Panc1 (cell line): ENCODE results near the gene LPAR2. TPM values are rescaled to one million over a fixed set of nuclear protein-coding genes. Genes with fewer than 3 reads are reported as not detected.

Source experiments
- ATAC-seq: fragments of 200-7000 bp; cut with Tn5 transposase; 2 replicates; pipeline ENCODE4 v1.9.1; 2020; ENCODE audit warnings: mild to moderate bottlenecking, moderate library complexity
- BruUV-seq: library from RNA; stranded (reverse); fragments of 400-500 nt; replicated peaks from 2 replicates; lab custom pipeline; 2021; lab: Mats Ljungman, UMichigan
- CTCF ChIA-PET: fragments of 300-600 bp; sonication (Branson Sonifier 250); formaldehyde crosslinking; loops from one replicate; lab custom pipeline; 2022; ENCODE audit warnings: antibody characterized with exemption; lab: Charles Lee
- POLR2A ChIA-PET: fragments of 300-600 bp; sonication (Branson Sonifier 250); formaldehyde crosslinking; loops from one replicate; lab custom pipeline; 2022; ENCODE audit warnings: antibody characterized with exemption; lab: Charles Lee
- DNase-seq: peaks from one replicate; pipeline ENCODE4 v3.0.0-alpha.2; 2010; ENCODE audit warnings: low read depth, low spot score
- H3K27ac ChIP-seq: 2 replicates; pipeline ENCODE4 v1.5.1; 2011; ENCODE audit warnings: mild to moderate bottlenecking, low read length, inconsistent platforms
- H3K27me3 ChIP-seq: fragments of 200-500 bp; sonication (Bioruptor generic); 2 replicates; pipeline ENCODE4 v1.6.0; 2014; ENCODE audit warnings: low read length, inconsistent platforms; ENCODE audit not compliant: control insufficient read depth, insufficient read depth
- H3K36me3 ChIP-seq: fragments of 200-500 bp; sonication (Bioruptor generic); 2 replicates; pipeline ENCODE4 v1.5.1; 2014; ENCODE audit warnings: inconsistent platforms, mild to moderate bottlenecking, low read length, moderate library complexity; ENCODE audit not compliant: control insufficient read depth, insufficient read depth
- H3K4me1 ChIP-seq: 2 replicates; pipeline ENCODE4 v1.5.1; 2011; ENCODE audit warnings: inconsistent platforms, mild to moderate bottlenecking, low read length, moderate library complexity; ENCODE audit not compliant: control insufficient read depth, insufficient read depth
- H3K4me3 ChIP-seq, 2 experiments: 2 replicates each; pipeline ENCODE4 v1.5.1; 2011 to 2012; ENCODE audit warnings: low read depth in 2 of 2, low read length in 2 of 2, mild to moderate bottlenecking in 2 of 2, inconsistent platforms in 1 of 2, moderate library complexity in 1 of 2
- H3K9me3 ChIP-seq: fragments of 200-500 bp; sonication (Bioruptor generic); 2 replicates; pipeline ENCODE4 v1.5.1; 2014; ENCODE audit warnings: low read depth, mild to moderate bottlenecking, inconsistent platforms, low read length, moderate library complexity; ENCODE audit not compliant: control insufficient read depth, insufficient read depth
- POLR2AphosphoS5 ChIP-seq: IDR thresholded peaks from 2 replicates; pipeline ENCODE4 v1.6.1; 2012; ENCODE audit warnings: mild to moderate bottlenecking, low read depth, low read length, moderate library complexity
- SIN3A ChIP-seq: IDR thresholded peaks from 2 replicates; pipeline ENCODE4 v1.6.1; 2012; ENCODE audit warnings: low read depth, mild to moderate bottlenecking, low read length, moderate library complexity, borderline replicate concordance; ENCODE audit not compliant: insufficient read depth
- TCF7L2 ChIP-seq: IDR thresholded peaks from 2 replicates; pipeline ENCODE4 v1.6.1; 2011; ENCODE audit warnings: mild to moderate bottlenecking, low read depth, low read length, inconsistent platforms
- in situ Hi-C: cut with HindIII; loops from 2 replicates; pipeline ENCODE4 v1.10.0; 2016; ENCODE audit warnings: low sequenced_read_pairs, low pct_unique_long_range_greater_than_20kb
- intact Hi-C: fragments of 100-400 bp; cut with micrococcal nuclease; formaldehyde crosslinking; loops from one replicate; pipeline ENCODE4 v1.10.0; 2022; ENCODE audit not compliant: unreplicated experiment
- total RNA-seq: library from RNA; stranded (reverse); gene quantifications from one replicate; pipeline ENCODE4 v1.2.1, GENCODE V29; 2021; ENCODE audit not compliant: unreplicated experiment
- TF ChIP-seq, protein P1 (sequence below): fragments of 450-650 bp; IDR thresholded peaks from 2 replicates; pipeline ENCODE4 v1.5.1; 2017; ENCODE audit warnings: mild to moderate bottlenecking
- TF ChIP-seq, protein P2 (sequence below), 2 experiments: IDR thresholded peaks; 2 replicates each; pipeline ENCODE4 v1.6.1; 2011 to 2012; ENCODE audit warnings: low read depth in 2 of 2, control low read depth in 1 of 2, low read length in 1 of 2, mild to moderate bottlenecking in 1 of 2, moderate library complexity in 1 of 2; ENCODE audit not compliant: insufficient read depth in 1 of 2

LPAR2 gene
- total RNA-seq, 1 experiment from 2014 or later: 16.0 TPM

DNA sequence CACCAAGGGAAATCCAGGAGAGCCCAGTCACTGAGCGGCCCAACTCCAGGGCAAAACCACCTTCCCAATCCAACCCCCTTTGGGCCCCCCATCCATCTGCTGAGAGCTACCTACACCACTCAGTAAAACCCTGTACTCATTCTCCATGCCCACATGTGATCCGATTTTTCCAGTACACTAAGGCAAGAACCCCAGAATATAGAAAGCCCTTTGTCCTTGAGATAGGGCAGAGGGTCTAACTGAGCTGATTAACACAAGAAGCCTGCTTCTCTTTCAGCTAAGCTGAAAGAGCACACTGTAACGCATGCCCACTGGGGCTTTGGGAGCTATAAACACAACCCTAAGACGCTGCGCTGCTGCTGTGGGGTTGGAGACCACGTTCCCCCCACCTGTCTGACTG is 45.5 kb downstream of the LPAR2 start:
- CTCF ChIA-PET: no interaction called here
- no peaks in the 10 kb centered on the region for H3K9me3 ChIP-seq
- no peak overlapping the region for H3K4me3 ChIP-seq
- TF ChIP-seq, protein P1, sequence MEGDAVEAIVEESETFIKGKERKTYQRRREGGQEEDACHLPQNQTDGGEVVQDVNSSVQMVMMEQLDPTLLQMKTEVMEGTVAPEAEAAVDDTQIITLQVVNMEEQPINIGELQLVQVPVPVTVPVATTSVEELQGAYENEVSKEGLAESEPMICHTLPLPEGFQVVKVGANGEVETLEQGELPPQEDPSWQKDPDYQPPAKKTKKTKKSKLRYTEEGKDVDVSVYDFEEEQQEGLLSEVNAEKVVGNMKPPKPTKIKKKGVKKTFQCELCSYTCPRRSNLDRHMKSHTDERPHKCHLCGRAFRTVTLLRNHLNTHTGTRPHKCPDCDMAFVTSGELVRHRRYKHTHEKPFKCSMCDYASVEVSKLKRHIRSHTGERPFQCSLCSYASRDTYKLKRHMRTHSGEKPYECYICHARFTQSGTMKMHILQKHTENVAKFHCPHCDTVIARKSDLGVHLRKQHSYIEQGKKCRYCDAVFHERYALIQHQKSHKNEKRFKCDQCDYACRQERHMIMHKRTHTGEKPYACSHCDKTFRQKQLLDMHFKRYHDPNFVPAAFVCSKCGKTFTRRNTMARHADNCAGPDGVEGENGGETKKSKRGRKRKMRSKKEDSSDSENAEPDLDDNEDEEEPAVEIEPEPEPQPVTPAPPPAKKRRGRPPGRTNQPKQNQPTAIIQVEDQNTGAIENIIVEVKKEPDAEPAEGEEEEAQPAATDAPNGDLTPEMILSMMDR: no peak
- TF ChIP-seq SIN3A (no peak), TCF7L2 (no peak), POLR2AphosphoS5 (no peak)
- TF ChIP-seq, protein P2, sequence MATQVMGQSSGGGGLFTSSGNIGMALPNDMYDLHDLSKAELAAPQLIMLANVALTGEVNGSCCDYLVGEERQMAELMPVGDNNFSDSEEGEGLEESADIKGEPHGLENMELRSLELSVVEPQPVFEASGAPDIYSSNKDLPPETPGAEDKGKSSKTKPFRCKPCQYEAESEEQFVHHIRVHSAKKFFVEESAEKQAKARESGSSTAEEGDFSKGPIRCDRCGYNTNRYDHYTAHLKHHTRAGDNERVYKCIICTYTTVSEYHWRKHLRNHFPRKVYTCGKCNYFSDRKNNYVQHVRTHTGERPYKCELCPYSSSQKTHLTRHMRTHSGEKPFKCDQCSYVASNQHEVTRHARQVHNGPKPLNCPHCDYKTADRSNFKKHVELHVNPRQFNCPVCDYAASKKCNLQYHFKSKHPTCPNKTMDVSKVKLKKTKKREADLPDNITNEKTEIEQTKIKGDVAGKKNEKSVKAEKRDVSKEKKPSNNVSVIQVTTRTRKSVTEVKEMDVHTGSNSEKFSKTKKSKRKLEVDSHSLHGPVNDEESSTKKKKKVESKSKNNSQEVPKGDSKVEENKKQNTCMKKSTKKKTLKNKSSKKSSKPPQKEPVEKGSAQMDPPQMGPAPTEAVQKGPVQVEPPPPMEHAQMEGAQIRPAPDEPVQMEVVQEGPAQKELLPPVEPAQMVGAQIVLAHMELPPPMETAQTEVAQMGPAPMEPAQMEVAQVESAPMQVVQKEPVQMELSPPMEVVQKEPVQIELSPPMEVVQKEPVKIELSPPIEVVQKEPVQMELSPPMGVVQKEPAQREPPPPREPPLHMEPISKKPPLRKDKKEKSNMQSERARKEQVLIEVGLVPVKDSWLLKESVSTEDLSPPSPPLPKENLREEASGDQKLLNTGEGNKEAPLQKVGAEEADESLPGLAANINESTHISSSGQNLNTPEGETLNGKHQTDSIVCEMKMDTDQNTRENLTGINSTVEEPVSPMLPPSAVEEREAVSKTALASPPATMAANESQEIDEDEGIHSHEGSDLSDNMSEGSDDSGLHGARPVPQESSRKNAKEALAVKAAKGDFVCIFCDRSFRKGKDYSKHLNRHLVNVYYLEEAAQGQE (IDR thresholded peaks at IDR 0.05; ENCODE audit: insufficient read depth in 1 of 2, low read depth in 2 of 2, low read length in 1 of 2): no peak
- BruUV-seq: no TSS peak
- H3K27ac ChIP-seq: no peak overlapping the region
- POLR2A ChIA-PET: interaction anchor here (0.6 kb wide), 1 partner anchor 190 kb away, joined by 3 read pairs; no protein-coding TSS in a partner anchor
- ATAC-seq (no peak), DNase-seq (no peak)
- no peaks in the 10 kb centered on the region for H3K4me1 ChIP-seq
- in situ Hi-C loops: no loop called here
- H3K36me3 ChIP-seq: no peaks in the 10 kb centered on the region
- intact Hi-C loops: no loop called here
- H3K27me3 ChIP-seq: no peaks in the 10 kb centered on the region

DNA sequence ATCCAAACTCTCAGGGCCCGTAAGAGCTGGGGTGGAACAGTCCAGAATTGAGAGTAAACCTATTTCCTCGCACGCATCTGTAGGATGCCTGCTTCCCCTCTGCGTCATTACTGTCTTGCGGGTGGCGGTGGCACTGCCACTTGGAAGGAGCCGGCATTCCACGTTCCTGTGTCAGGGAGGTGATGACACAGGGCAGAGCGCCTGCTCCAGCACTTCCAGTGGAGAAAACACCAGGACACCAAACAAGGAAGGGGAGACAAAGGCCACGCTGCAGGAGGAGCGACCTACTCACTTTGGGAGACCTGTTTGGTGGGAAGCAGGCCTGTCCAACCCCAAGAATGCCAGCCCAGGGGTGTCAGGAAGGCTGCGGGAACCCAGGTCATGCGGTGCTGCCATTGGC is 46.6 kb downstream of the LPAR2 start:
- no peak for DNase-seq
- TF ChIP-seq SIN3A (no peak), POLR2AphosphoS5 (no peak), TCF7L2 (no peak)
- TF ChIP-seq, protein P1: no peak
- TF ChIP-seq, protein P2 (IDR thresholded peaks at IDR 0.05; ENCODE audit: insufficient read depth in 1 of 2, low read depth in 2 of 2, low read length in 1 of 2): no peak
- CTCF ChIA-PET: no interaction called here
- Histone ChIP-seq H3K4me3 (no peak overlapping the region), H3K4me1 (no peaks in the 10 kb centered on the region), H3K9me3 (no peaks in the 10 kb centered on the region), H3K27me3 (no peaks in the 10 kb centered on the region), H3K27ac (no peak overlapping the region), H3K36me3 (no peaks in the 10 kb centered on the region)
- ATAC-seq: no peak
- POLR2A ChIA-PET: no interaction called here
- in situ Hi-C loops: no loop called here
- no TSS peak for BruUV-seq
- intact Hi-C loops: no loop called here
